ENCODE results near the gene TMEM101. TPM values are rescaled to one million over a fixed set of nuclear protein-coding genes. Genes with fewer than 3 reads are reported as not detected.
A peak's percentile ranks its signal among the peaks of the same experiment; 100 is the strongest.

Gene TMEM101
- total and polyA plus RNA-seq, 2 experiments from 2014 or later, result 25.0 to 45.4 TPM

- Histone ChIP-seq H3K27me3 (replicated peaks; ENCODE audit: insufficient read depth) (peaks cover 44% of the 10 kb centered on the region), H2AFZ (no peak overlapping the region), H3K4me3 (no peak overlapping the region), H3K4me1 (ENCODE audit: insufficient read depth) (no peaks in the 10 kb centered on the region), H3K79me2 (ENCODE audit: insufficient read depth) (no peaks in the 10 kb centered on the region), H3K9me2 (ENCODE audit: insufficient read depth) (no peaks in the 10 kb centered on the region), H3K9ac (no peak overlapping the region), H4K20me1 (ENCODE audit: insufficient read depth) (no peaks in the 10 kb centered on the region), H3K9me3 (ENCODE audit: low read depth) (no peaks in the 10 kb centered on the region), H3F3A (ENCODE audit: insufficient read depth) (no peaks in the 10 kb centered on the region), H3K27ac (no peak overlapping the region), H3K36me3 (ENCODE audit: low read depth) (no peaks in the 10 kb centered on the region), H3K4me2 (ENCODE audit: unreplicated experiment) (no peak overlapping the region)
- 88 to 91% methylated on average over 6 to 7 of the region's 7 CpGs for whole genome bisulfite sequencing, 2 experiments (ENCODE audit: low coverage in 1 of 2, low lambda C conversion rate in 2 of 2, missing lambda C conversion rate in 2 of 2)
- TF ChIP-seq EZH2phosphoT487 (IDR thresholded peaks at IDR 0.05; ENCODE audit: insufficient read depth, low read depth) (no peak), EZH2 (IDR thresholded peaks at IDR 0.05; ENCODE audit: insufficient read depth, poor library complexity, severe bottlenecking) (no peak)
- in situ Hi-C loops (cut with MboI), result no loop called here
- DNase-seq, result no peak
Measured at GRCh38 chr17:43986225-43986981, 28.4 kb downstream of the TMEM101 start.

GRCh38 chr17:43984521-43984920, 30.2 kb downstream of the TMEM101 start:
- Histone ChIP-seq H3K4me2 (ENCODE audit: unreplicated experiment) (peak overlapping the region; percentile 62), H3K27me3 (replicated peaks; ENCODE audit: insufficient read depth) (peaks cover 44% of the 10 kb centered on the region)
- in situ Hi-C loops (cut with MboI), result no loop called here

GRCh38 chr17:43983515-43984411, 31.0 kb downstream of the TMEM101 start:
- WGBS, 2 experiments (ENCODE audit: low coverage in 1 of 2, low lambda C conversion rate in 2 of 2, missing lambda C conversion rate in 2 of 2), result 6 to 7% methylated on average over 66 to 77 of the region's 78 CpGs
- peak; percentile 42 for DNase-seq
- H3K27ac ChIP-seq, result no peak overlapping the region
- peaks cover 45% of the 10 kb centered on the region for H3K27me3 ChIP-seq (replicated peaks; ENCODE audit: insufficient read depth)
- no peaks in the 10 kb centered on the region for H3K79me2 ChIP-seq (ENCODE audit: insufficient read depth)
- peak overlapping the region; percentile 72 for H2AFZ ChIP-seq
- in situ Hi-C loops (cut with MboI), result no loop called here
- no peaks in the 10 kb centered on the region for H3K9me2 ChIP-seq (ENCODE audit: insufficient read depth)
- TF ChIP-seq EZH2phosphoT487 (IDR thresholded peaks at IDR 0.05; ENCODE audit: insufficient read depth, low read depth) (no peak), EZH2 (IDR thresholded peaks at IDR 0.05; ENCODE audit: insufficient read depth, poor library complexity, severe bottlenecking) (peak; percentile 0)
- H3K36me3 ChIP-seq (ENCODE audit: low read depth), result no peaks in the 10 kb centered on the region
- H3K4me2 ChIP-seq (ENCODE audit: unreplicated experiment), result peak overlapping the region; percentile 62
- no peaks in the 10 kb centered on the region for H3F3A ChIP-seq (ENCODE audit: insufficient read depth)
- H3K4me3 ChIP-seq, result peak overlapping the region; percentile 63
- H3K9ac ChIP-seq, result no peak overlapping the region
- no peaks in the 10 kb centered on the region for H3K4me1 ChIP-seq (ENCODE audit: insufficient read depth)
- H4K20me1 ChIP-seq (ENCODE audit: insufficient read depth), result no peaks in the 10 kb centered on the region
- no peaks in the 10 kb centered on the region for H3K9me3 ChIP-seq (ENCODE audit: low read depth)

More at GRCh38 chr17:43984521-43984920, 30.2 kb downstream of the TMEM101 start:
- Histone ChIP-seq H2AFZ (no peak overlapping the region), H3K27ac (no peak overlapping the region), H3F3A (ENCODE audit: insufficient read depth) (no peaks in the 10 kb centered on the region), H3K36me3 (ENCODE audit: low read depth) (no peaks in the 10 kb centered on the region), H3K9me3 (ENCODE audit: low read depth) (no peaks in the 10 kb centered on the region), H3K9ac (no peak overlapping the region), H3K79me2 (ENCODE audit: insufficient read depth) (no peaks in the 10 kb centered on the region), H3K9me2 (ENCODE audit: insufficient read depth) (no peaks in the 10 kb centered on the region), H3K4me1 (ENCODE audit: insufficient read depth) (no peaks in the 10 kb centered on the region), H4K20me1 (ENCODE audit: insufficient read depth) (no peaks in the 10 kb centered on the region), H3K4me3 (no peak overlapping the region)
- TF ChIP-seq EZH2 (IDR thresholded peaks at IDR 0.05; ENCODE audit: insufficient read depth, poor library complexity, severe bottlenecking), result no peak
- no peak for TF ChIP-seq EZH2phosphoT487 (IDR thresholded peaks at IDR 0.05; ENCODE audit: insufficient read depth, low read depth)
- WGBS, 2 experiments (ENCODE audit: low coverage in 1 of 2, low lambda C conversion rate in 2 of 2, missing lambda C conversion rate in 2 of 2), result 70 to 81% methylated on average over 8 of the region's 8 CpGs
- no peak for DNase-seq

GRCh38 chr17:43983196-43983514, 31.6 kb downstream of the TMEM101 start:
- Histone ChIP-seq H3K9ac (no peak overlapping the region), H4K20me1 (ENCODE audit: insufficient read depth) (no peaks in the 10 kb centered on the region), H3K36me3 (ENCODE audit: low read depth) (no peaks in the 10 kb centered on the region), H3K9me3 (ENCODE audit: low read depth) (no peaks in the 10 kb centered on the region), H3K4me1 (ENCODE audit: insufficient read depth) (no peaks in the 10 kb centered on the region), H3K27ac (no peak overlapping the region), H3F3A (ENCODE audit: insufficient read depth) (no peaks in the 10 kb centered on the region), H3K4me2 (ENCODE audit: unreplicated experiment) (no peak overlapping the region), H3K4me3 (no peak overlapping the region), H2AFZ (no peak overlapping the region), H3K9me2 (ENCODE audit: insufficient read depth) (no peaks in the 10 kb centered on the region), H3K27me3 (replicated peaks; ENCODE audit: insufficient read depth) (peaks cover 51% of the 10 kb centered on the region), H3K79me2 (ENCODE audit: insufficient read depth) (no peaks in the 10 kb centered on the region)
- TF ChIP-seq EZH2phosphoT487 (IDR thresholded peaks at IDR 0.05; ENCODE audit: insufficient read depth, low read depth), result no peak
- TF ChIP-seq EZH2 (IDR thresholded peaks at IDR 0.05; ENCODE audit: insufficient read depth, poor library complexity, severe bottlenecking), result peak; percentile 12
- 29 to 39% methylated on average over 5 of the region's 5 CpGs for WGBS, 2 experiments (ENCODE audit: low coverage in 1 of 2, low lambda C conversion rate in 2 of 2, missing lambda C conversion rate in 2 of 2)
- in situ Hi-C loops (cut with MboI), result no loop called here
- no peak for DNase-seq
